Mucosa of rectum (tissue), 2 donors: Measurements from ENCODE around the gene CACNA1S.

Source experiments
- H3K27ac ChIP-seq, 2 donors: one replicate each; pipeline ENCODE4 v1.7.0; 2013; ENCODE audit warnings: inconsistent platforms in 2 of 2, low read depth in 2 of 2, low read length in 2 of 2
- H3K27me3 ChIP-seq, 2 donors: one replicate each; pipeline ENCODE4 v1.7.0; 2013; ENCODE audit warnings: low read length in 2 of 2; ENCODE audit not compliant: control insufficient read depth in 2 of 2, insufficient read depth in 2 of 2
- H3K36me3 ChIP-seq, 2 donors: one replicate each; pipeline ENCODE4 v1.7.0; 2013; ENCODE audit warnings: low read length in 2 of 2; ENCODE audit not compliant: control insufficient read depth in 2 of 2, insufficient read depth in 2 of 2
- H3K4me1 ChIP-seq, 2 donors: one replicate each; pipeline ENCODE4 v1.7.0; 2013; ENCODE audit warnings: low read length in 2 of 2, mild to moderate bottlenecking in 1 of 2; ENCODE audit not compliant: control insufficient read depth in 2 of 2, insufficient read depth in 2 of 2
- H3K4me3 ChIP-seq, 2 donors: one replicate each; pipeline ENCODE4 v1.7.0; 2013; ENCODE audit warnings: low read length in 2 of 2
- H3K9ac ChIP-seq, 2 donors: one replicate each; pipeline ENCODE4 v1.7.0; 2013; ENCODE audit warnings: low read length in 2 of 2, low read depth in 1 of 2, mild to moderate bottlenecking in 1 of 2
- H3K9me3 ChIP-seq, 2 donors: one replicate each; pipeline ENCODE4 v1.7.0; 2013; ENCODE audit warnings: low read length in 2 of 2; ENCODE audit not compliant: control insufficient read depth in 2 of 2
- donor health status: healthy.
- donor health status: Normal muscosa, but diverticular disease.

The CACNA1S gene

DNA sequence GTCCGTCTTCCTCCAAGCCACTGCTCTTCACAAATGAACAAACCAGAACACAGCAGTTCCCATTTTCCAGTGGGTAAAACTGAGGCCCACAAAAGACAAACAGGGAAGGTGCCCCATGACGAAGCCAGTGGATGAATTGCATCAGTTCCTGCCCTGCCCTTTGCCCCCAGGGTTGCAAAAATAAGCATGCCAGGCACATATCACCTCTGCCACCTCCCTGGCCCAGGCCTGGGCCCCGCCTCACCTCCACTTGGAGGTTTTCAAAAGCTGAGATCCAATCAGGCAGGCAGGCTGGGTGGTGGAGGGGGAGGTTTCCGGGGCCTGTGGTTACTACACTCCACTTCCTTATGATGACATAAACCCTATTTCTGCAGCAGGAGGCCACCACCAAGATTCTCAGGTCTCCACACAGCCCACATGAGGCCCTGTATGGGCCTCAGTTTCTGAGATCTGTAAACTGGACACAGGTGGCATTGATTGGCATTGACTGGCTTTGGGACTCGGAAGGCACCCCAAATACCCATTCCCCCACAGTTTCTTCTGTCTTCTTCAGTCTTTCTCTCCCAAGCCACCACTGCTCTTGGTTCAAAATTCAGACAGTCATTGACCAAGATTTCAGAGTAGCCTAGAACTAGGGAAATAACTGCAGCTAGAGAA lies 92.8 kb downstream of the CACNA1S start:
- Histone ChIP-seq H3K4me3 (peak overlapping the region in 1 of 2 donors; percentile 26), H3K36me3 (no peaks in the 10 kb centered on the region), H3K4me1 (peaks cover 36 to 51% of the 10 kb centered on the region in 2 donors), H3K27ac (peak overlapping the region; percentile 74 to 84), H3K9ac (peak overlapping the region; percentile 32 to 56), H3K9me3 (no peaks in the 10 kb centered on the region), H3K27me3 (no peaks in the 10 kb centered on the region)

DNA sequence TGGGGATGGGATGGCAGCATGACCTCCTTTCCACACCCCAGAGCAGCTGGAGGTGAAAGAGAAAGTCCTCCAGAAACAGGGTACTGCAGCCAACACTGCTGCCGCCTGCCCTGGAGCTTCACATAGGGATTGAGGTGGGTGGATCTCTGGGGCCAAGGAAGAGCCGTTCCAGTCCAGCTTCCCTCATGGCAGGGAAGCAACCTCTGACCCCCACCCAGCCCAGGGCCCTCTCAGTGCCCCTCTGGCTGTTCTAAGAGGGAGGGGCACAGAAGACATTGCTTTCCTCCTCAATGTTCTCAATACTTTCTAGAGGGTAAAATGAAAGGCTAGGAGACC lies 94.4 kb downstream of the CACNA1S start:
- H3K27ac ChIP-seq = no peak overlapping the region
- H3K9ac ChIP-seq = no peak overlapping the region
- peaks cover 36 to 52% of the 10 kb centered on the region in 2 donors for H3K4me1 ChIP-seq
- no peaks in the 10 kb centered on the region for H3K9me3 ChIP-seq
- no peaks in the 10 kb centered on the region for H3K27me3 ChIP-seq
- H3K4me3 ChIP-seq = no peak overlapping the region
- no peaks in the 10 kb centered on the region for H3K36me3 ChIP-seq

DNA sequence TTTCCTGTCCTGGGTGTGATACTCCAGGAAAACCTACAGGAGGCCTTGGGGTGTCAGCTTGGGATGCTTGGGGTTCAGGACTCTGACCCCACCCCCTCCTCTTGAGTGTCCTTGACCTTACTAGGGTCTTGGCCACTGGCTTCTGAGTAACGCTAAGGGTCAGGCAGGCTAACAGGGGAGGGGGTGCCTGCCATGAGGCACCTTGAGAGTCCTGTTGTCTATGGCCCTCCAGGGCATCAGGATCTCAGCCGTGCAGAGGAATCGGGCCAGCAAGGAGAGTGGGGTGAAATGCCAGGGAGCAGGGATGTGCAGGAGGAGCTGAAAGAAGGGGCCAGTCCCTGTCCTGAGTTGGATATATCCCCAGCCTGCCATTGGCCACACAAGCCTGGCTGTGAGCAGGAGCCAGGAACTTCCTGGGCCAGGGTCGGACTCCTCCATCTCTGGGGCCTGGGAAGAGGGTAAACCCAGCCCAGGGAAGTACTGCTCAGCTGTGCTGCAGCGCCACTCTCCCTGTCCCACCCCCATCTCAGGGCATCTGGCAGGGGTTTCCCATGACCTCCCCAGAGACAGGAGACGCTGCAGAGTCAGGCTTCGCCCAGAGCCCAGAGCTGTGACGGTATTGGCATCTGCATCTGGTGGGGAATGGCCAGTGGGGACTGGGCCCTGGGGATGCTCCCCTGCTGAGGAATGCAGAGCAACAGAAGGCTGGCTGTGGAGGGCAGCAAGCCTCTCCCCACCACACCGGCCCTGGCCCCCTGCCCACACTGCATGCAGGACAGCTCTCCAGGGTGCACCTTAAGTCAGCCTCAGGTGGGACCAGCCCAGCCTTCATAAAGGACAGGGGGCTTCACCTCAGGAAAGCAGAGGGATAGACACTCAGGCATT lies 95.0 kb downstream of the CACNA1S start:
- Histone ChIP-seq H3K9ac (no peak overlapping the region), H3K36me3 (no peaks in the 10 kb centered on the region), H3K27me3 (no peaks in the 10 kb centered on the region), H3K27ac (no peak overlapping the region), H3K4me1 (peaks cover 36 to 48% of the 10 kb centered on the region in 2 donors), H3K9me3 (no peaks in the 10 kb centered on the region), H3K4me3 (no peak overlapping the region)

DNA sequence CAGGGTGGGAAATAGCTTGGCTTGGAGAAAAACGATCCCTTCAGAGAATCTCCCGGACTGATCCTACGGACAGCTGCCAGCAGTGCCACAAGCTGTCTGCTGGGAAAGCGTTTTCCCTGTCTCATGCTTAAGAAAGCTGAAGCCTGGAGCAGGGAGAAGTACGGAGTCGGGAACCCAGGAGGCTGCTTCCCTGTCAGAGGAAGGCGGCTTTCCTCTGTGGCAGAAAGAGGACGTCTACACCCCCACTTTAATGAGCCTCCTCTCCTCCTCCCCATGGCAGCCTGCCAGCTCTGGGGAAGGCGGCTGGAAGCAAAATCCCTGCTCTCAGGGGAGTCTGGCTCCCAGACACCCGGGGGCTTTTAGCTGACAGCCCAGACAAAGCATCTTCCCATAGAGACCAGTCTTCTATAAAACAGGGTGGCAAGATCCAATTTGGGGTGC lies 96.0 kb downstream of the CACNA1S start:
- Histone ChIP-seq H3K4me3 (no peak overlapping the region), H3K27ac (no peak overlapping the region), H3K27me3 (no peaks in the 10 kb centered on the region), H3K36me3 (no peaks in the 10 kb centered on the region), H3K9ac (peak overlapping the region in 1 of 2 donors; percentile 8), H3K9me3 (no peaks in the 10 kb centered on the region), H3K4me1 (peaks cover 36 to 40% of the 10 kb centered on the region in 2 donors)

DNA sequence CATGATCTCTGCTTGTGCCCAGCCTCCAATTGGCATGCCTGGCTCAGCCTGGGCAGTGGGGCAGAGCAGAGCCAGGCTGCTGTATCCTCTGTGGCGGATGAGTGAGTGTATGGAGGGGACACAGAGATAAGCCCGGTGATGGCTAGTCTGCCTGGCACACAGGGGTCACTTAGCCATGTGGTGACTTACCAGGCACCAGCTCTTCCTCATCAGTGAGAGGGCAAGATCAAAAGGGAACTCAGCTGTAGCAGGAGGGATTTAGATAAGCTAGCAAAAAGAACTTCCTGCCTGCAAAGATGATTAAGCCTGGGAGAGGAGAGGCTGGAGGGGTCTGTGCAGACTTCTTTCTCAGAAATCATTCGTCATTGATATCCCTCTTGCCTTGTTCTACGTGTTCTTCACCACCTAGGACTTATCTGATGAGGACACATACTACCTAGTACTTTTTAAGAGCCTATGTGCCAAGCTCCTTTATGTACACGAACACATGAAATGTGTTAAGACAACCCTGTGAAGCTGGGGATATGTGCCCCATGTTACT lies 96.6 kb downstream of the CACNA1S start:
- Histone ChIP-seq H3K9me3 (no peaks in the 10 kb centered on the region), H3K27ac (no peak overlapping the region), H3K9ac (no peak overlapping the region), H3K36me3 (no peaks in the 10 kb centered on the region), H3K4me1 (peaks cover 30 to 36% of the 10 kb centered on the region in 2 donors), H3K4me3 (no peak overlapping the region), H3K27me3 (no peaks in the 10 kb centered on the region)

DNA sequence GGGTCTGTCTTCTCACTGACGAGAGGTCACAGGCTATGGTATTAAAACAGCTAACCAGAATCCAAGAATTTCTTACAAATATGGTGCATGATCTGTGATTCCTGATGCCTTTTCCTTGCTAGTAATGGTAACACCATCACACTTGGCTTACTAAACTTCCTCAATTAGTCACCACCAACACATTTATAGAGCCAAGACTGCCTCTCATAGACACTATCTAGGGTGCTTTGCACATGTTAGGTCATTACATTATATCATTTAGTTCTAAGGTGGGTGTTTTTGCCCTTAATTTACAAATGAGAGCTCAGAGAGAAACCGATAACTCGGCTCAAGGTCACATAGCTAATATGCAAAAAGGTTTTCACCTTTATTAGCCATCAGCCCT lies 97.4 kb downstream of the CACNA1S start:
- Histone ChIP-seq H3K36me3 (no peaks in the 10 kb centered on the region), H3K9me3 (no peaks in the 10 kb centered on the region), H3K9ac (no peak overlapping the region), H3K27ac (no peak overlapping the region), H3K4me3 (no peak overlapping the region), H3K4me1 (peaks cover 22 to 28% of the 10 kb centered on the region in 2 donors), H3K27me3 (no peaks in the 10 kb centered on the region)

DNA sequence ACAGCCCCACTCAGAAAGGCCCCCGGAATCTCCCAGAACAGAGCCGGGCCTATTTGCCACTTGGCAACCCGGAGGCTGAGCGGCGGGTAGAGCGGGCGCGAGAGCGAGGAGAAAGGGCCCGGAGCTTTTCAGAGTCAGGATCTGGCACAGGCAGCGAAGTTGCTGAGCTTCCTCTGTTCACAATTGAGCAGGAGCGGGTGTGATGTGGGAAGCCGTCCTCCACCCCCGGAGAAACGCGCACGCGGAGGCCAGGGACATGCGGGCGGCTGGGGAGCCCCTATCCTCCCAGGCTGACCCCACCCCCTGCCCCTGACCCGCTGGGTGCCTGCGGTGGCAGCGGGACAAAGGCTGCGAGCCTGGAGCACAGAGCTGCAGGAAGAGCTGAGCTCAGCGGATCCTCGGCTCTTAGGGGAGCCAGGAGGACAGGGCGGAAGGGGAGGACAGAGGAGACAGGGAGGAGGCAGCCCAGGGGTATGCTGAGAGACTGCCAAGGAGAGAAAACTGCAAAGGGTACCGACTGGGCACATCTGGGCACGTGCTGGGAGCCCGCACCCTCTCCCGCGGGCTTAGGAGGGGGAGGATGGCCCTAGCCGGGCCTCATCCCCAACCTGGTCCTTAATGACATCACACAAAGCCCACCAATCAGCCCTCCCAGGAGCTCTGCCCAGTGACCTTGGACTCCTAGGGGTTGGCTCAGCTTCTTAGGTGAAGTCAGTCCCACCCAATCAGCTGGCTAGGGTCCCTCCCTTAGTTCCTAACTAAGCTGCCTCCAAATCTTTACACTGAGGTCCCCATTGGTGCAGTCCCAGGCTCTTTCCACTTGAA lies 98.0 kb downstream of the CACNA1S start:
- H3K27me3 ChIP-seq = no peaks in the 10 kb centered on the region
- H3K27ac ChIP-seq = no peak overlapping the region
- H3K4me1 ChIP-seq = peaks cover 18 to 22% of the 10 kb centered on the region in 2 donors
- no peaks in the 10 kb centered on the region for H3K36me3 ChIP-seq
- H3K9ac ChIP-seq = no peak overlapping the region
- no peaks in the 10 kb centered on the region for H3K9me3 ChIP-seq
- H3K4me3 ChIP-seq = no peak overlapping the region

DNA sequence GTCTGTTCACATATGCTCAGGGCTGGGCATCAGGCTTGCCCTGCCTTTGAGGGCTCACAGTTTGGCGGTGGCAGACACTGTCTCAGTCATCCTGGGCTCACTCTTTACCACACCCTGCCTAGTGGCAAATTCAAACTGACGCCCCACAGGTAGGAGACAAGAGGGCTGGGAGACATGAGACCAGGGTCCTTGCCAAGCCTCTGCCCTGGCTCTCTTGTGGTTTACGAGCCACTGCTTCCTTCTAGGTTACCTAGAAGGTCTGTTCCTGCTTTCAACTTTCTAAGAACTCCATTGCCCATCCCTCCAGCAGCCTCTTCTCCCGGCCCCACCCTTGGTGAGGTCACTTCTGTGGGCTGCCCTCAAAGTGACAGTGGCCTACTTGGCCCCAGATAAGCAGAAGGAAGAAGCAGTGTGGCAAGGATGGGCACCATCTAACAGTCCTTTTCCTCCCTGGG lies 99.2 kb downstream of the CACNA1S start:
- H3K9me3 ChIP-seq = no peaks in the 10 kb centered on the region
- no peaks in the 10 kb centered on the region for H3K27me3 ChIP-seq
- no peak overlapping the region for H3K27ac ChIP-seq
- no peak overlapping the region for H3K4me3 ChIP-seq
- peaks cover 15 to 20% of the 10 kb centered on the region in 2 donors for H3K4me1 ChIP-seq
- no peaks in the 10 kb centered on the region for H3K36me3 ChIP-seq
- no peak overlapping the region for H3K9ac ChIP-seq

DNA sequence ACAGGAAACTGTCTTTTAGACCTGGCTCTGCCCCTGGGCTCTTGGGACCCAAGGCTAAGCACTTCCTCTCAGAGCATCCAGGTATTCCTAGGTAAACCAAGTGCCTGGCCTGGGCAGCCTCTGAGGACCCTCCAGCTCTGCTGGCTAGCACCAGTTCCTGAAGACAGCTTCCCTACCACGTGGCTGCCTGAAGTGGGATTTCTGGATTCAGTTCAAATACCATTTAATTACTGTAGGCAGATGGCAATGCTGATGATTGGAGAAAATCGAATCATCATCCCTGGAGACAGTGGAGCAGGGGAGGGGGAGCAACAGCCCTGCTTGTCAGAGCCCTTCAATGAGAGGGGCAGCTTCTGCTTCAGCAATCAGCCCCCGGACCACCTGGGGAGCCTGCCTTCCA lies 100.6 kb downstream of the CACNA1S start:
- no peak overlapping the region for H3K27ac ChIP-seq
- no peaks in the 10 kb centered on the region for H3K9me3 ChIP-seq
- peaks cover 14 to 16% of the 10 kb centered on the region in 2 donors for H3K4me1 ChIP-seq
- no peaks in the 10 kb centered on the region for H3K36me3 ChIP-seq
- no peak overlapping the region for H3K9ac ChIP-seq
- H3K27me3 ChIP-seq = no peaks in the 10 kb centered on the region
- H3K4me3 ChIP-seq = no peak overlapping the region
